ENCODE measurements around the gene KIR3DL1. TPM values are rescaled to one million over a fixed set of nuclear protein-coding genes. Genes with fewer than 3 reads are reported as not detected.
"Not testable (repeated sequence)": the region's sequence is repeated elsewhere in the genome, so short reads cannot be mapped to it uniquely, and the experiment has no call there.

The KIR3DL1 gene
- total RNA-seq, 2 experiments from 2014 or later: not detected

- intact Hi-C loops (cut with micrococcal nuclease; ENCODE audit: unreplicated experiment): no loop called here
- CTCF ChIA-PET (ENCODE audit: unreplicated experiment): no interaction called here
- no peak for DNase-seq (ENCODE audit: low spot score)
- no peaks in the 10 kb centered on the region for H3K4me1 ChIP-seq (ENCODE audit: insufficient read depth, low read length, poor library complexity, severe bottlenecking)
- no peak overlapping the region for H3K27ac ChIP-seq (ENCODE audit: low read depth, low read length, poor library complexity, severe bottlenecking)
- H4K20me1 ChIP-seq (ENCODE audit: insufficient read depth, low read length): no peaks in the 10 kb centered on the region
- no peaks in the 10 kb centered on the region for H3K36me3 ChIP-seq (ENCODE audit: insufficient read depth, low read length)
- BruUV-seq (replicated peaks): no TSS peak
- no peak overlapping the region for H2AFZ ChIP-seq (ENCODE audit: low read length)
- POLR2A ChIA-PET: no interaction called here
- no peaks in the 10 kb centered on the region for H3K9me3 ChIP-seq (ENCODE audit: low read length)
- H3K4me2 ChIP-seq (ENCODE audit: low read length): no peak overlapping the region
- no peak overlapping the region for H3K4me3 ChIP-seq (ENCODE audit: low read depth, low read length, poor library complexity, severe bottlenecking)
- TF ChIP-seq EZH2phosphoT487 (IDR thresholded peaks at IDR 0.05; ENCODE audit: borderline replicate concordance, low read depth, low read length): no peak
- no peak for TF ChIP-seq CTCF (conservative IDR thresholded peaks at IDR 0.05; ENCODE audit: low read length)
- no peaks in the 10 kb centered on the region for H3K79me2 ChIP-seq (ENCODE audit: insufficient read depth, low read depth, low read length)
- H3K9me2 ChIP-seq (ENCODE audit: insufficient read depth, low read length): no peaks in the 10 kb centered on the region
Observed at GRCh38 chr19:54804571-54804970, 11.7 kb upstream of the KIR3DL1 start.

- intact Hi-C loops (cut with micrococcal nuclease; ENCODE audit: unreplicated experiment): no loop called here
- no peak for TF ChIP-seq EZH2phosphoT487 (IDR thresholded peaks at IDR 0.05; ENCODE audit: borderline replicate concordance, low read depth, low read length)
- TF ChIP-seq CTCF (conservative IDR thresholded peaks at IDR 0.05; ENCODE audit: low read length): no peak
- Histone ChIP-seq H3K4me2 (ENCODE audit: low read length) (no peak overlapping the region), H3K27ac (ENCODE audit: low read depth, low read length, poor library complexity, severe bottlenecking) (no peak overlapping the region), H3K4me1 (ENCODE audit: insufficient read depth, low read length, poor library complexity, severe bottlenecking) (no peaks in the 10 kb centered on the region), H2AFZ (ENCODE audit: low read length) (no peak overlapping the region), H3K9me3 (ENCODE audit: low read length) (no peaks in the 10 kb centered on the region), H3K36me3 (ENCODE audit: insufficient read depth, low read length) (no peaks in the 10 kb centered on the region), H3K9me2 (ENCODE audit: insufficient read depth, low read length) (no peaks in the 10 kb centered on the region), H3K79me2 (ENCODE audit: insufficient read depth, low read depth, low read length) (no peaks in the 10 kb centered on the region), H4K20me1 (ENCODE audit: insufficient read depth, low read length) (no peaks in the 10 kb centered on the region), H3K4me3 (ENCODE audit: low read depth, low read length, poor library complexity, severe bottlenecking) (no peak overlapping the region)
- DNase-seq (ENCODE audit: low spot score): no peak
- CTCF ChIA-PET (ENCODE audit: unreplicated experiment): no interaction called here
- POLR2A ChIA-PET: no interaction called here
- BruUV-seq (replicated peaks): no TSS peak
Observed at GRCh38 chr19:54805665-54806515, 10.4 kb upstream of the KIR3DL1 start.

- intact Hi-C loops (cut with micrococcal nuclease; ENCODE audit: unreplicated experiment): no loop called here
- H3K4me3 ChIP-seq (ENCODE audit: low read depth, low read length, poor library complexity, severe bottlenecking): no peak overlapping the region
- no peaks in the 10 kb centered on the region for H3K9me2 ChIP-seq (ENCODE audit: insufficient read depth, low read length)
- BruUV-seq (replicated peaks): no TSS peak
- H3K4me1 ChIP-seq (ENCODE audit: insufficient read depth, low read length, poor library complexity, severe bottlenecking): no peaks in the 10 kb centered on the region
- ChIA-PET CTCF (ENCODE audit: unreplicated experiment) (no interaction called here), POLR2A (no interaction called here)
- H3K27ac ChIP-seq (ENCODE audit: low read depth, low read length, poor library complexity, severe bottlenecking): no peak overlapping the region
- H4K20me1 ChIP-seq (ENCODE audit: insufficient read depth, low read length): no peaks in the 10 kb centered on the region
- no peaks in the 10 kb centered on the region for H3K36me3 ChIP-seq (ENCODE audit: insufficient read depth, low read length)
- H3K9me3 ChIP-seq (ENCODE audit: low read length): no peaks in the 10 kb centered on the region
- H2AFZ ChIP-seq (ENCODE audit: low read length): no peak overlapping the region
- TF ChIP-seq CTCF (conservative IDR thresholded peaks at IDR 0.05; ENCODE audit: low read length) (no peak), EZH2phosphoT487 (IDR thresholded peaks at IDR 0.05; ENCODE audit: borderline replicate concordance, low read depth, low read length) (no peak)
- H3K4me2 ChIP-seq (ENCODE audit: low read length): no peak overlapping the region
- no peaks in the 10 kb centered on the region for H3K79me2 ChIP-seq (ENCODE audit: insufficient read depth, low read depth, low read length)
- DNase-seq (ENCODE audit: low spot score): no peak
Observed at GRCh38 chr19:54806516-54806838, 9.8 kb upstream of the KIR3DL1 start.

GRCh38 chr19:54814571-54814970 is 1.7 kb upstream of the KIR3DL1 start:
- BruUV-seq (replicated peaks); H3K79me2 ChIP-seq (ENCODE audit: insufficient read depth, low read depth, low read length); H3K9me2 ChIP-seq (ENCODE audit: insufficient read depth, low read length); H3K4me1 ChIP-seq (ENCODE audit: insufficient read depth, low read length, poor library complexity, severe bottlenecking); H3K4me3 ChIP-seq (ENCODE audit: low read depth, low read length, poor library complexity, severe bottlenecking); H3K9me3 ChIP-seq (ENCODE audit: low read length); POLR2A ChIA-PET; H3K4me2 ChIP-seq (ENCODE audit: low read length); DNase-seq (ENCODE audit: low spot score); H4K20me1 ChIP-seq (ENCODE audit: insufficient read depth, low read length); H3K36me3 ChIP-seq (ENCODE audit: insufficient read depth, low read length); intact Hi-C loops (cut with micrococcal nuclease; ENCODE audit: unreplicated experiment); H3K27ac ChIP-seq (ENCODE audit: low read depth, low read length, poor library complexity, severe bottlenecking); H2AFZ ChIP-seq (ENCODE audit: low read length); CTCF ChIA-PET (ENCODE audit: unreplicated experiment): not testable (repeated sequence)
